SK-N-MC (cell line): ENCODE data around the gene MGAM2.

Experiments used
- EZH2 ChIP-seq: fragments of 200-600 bp; sonication (generic); IDR thresholded peaks from one replicate; pipeline ENCODE4 v1.6.1; 2017; ENCODE audit warnings: antibody characterized with exemption
- POLR2AphosphoS5 ChIP-seq: IDR thresholded peaks from 2 replicates; pipeline ENCODE4 v1.6.1; 2012; ENCODE audit warnings: mild to moderate bottlenecking, low read depth, low read length, borderline replicate concordance

- no peak for TF ChIP-seq POLR2AphosphoS5
- no peak for TF ChIP-seq EZH2
Observed at GRCh38 chr7:142172932-142173331, 61.4 kb downstream of the MGAM2 start.
